HS-5 (cell line): ENCODE results near the gene GLA.

Source experiments
- DNase-seq: peaks from one replicate; pipeline ENCODE4 v3.0.0-alpha.2; 2012; ENCODE audit warnings: low read depth

Gene GLA

GRCh38 chrX:101357166-101357795 is 50.4 kb downstream of the GLA start:
- no peak for DNase-seq

- DNase-seq: no peak
Observed at GRCh38 chrX:101349193-101349562, 58.5 kb downstream of the GLA start.

- no peak for DNase-seq
Observed at GRCh38 chrX:101348452-101349192, 59.1 kb downstream of the GLA start, which contains the start of gene TIMM8A. TIMM8A (minus strand) TSS chrX:101348742; CDS start chrX:101348664, 78 bp downstream.

- no peak for DNase-seq
Observed at GRCh38 chrX:101347859-101348451, 59.8 kb downstream of the GLA start.
